ENCODE results near the gene HPS3. TPM values are rescaled to one million over a fixed set of nuclear protein-coding genes. Genes with fewer than 3 reads are reported as not detected.

HPS3 gene
- total RNA-seq, 4 donors from 2014 or later: 7.3 to 15.8 (median 11.8) TPM

- Histone ChIP-seq H3K4me1 (no peaks in the 10 kb centered on the region), H3K4me3 (no peak overlapping the region), H3K9me3 (no peaks in the 10 kb centered on the region), H3K27me3 (no peaks in the 10 kb centered on the region), H3K36me3 (no peaks in the 10 kb centered on the region), H3K27ac (no peak overlapping the region)
- DNase-seq (ENCODE audit: low spot score in 2 of 2): no peak
- 75% methylated on average over 1 of the region's 1 CpG for WGBS
- no peak for TF ChIP-seq POLR2A (IDR thresholded peaks at IDR 0.05)
- no peak for TF ChIP-seq EP300 (IDR thresholded peaks at IDR 0.05)
- no peak for TF ChIP-seq CTCF (IDR thresholded peaks at IDR 0.05)
- no peak for TF ChIP-seq POLR2AphosphoS5 (IDR thresholded peaks at IDR 0.05)
Observed at GRCh38 chr3:149114458-149114857, 15.0 kb upstream of the HPS3 start.

- H3K9me3 ChIP-seq: no peaks in the 10 kb centered on the region
- no peak overlapping the region for H3K4me3 ChIP-seq
- H3K27ac ChIP-seq: no peak overlapping the region
- no peaks in the 10 kb centered on the region for H3K27me3 ChIP-seq
- no peak for DNase-seq (ENCODE audit: low spot score in 2 of 2)
- no peaks in the 10 kb centered on the region for H3K4me1 ChIP-seq
- no peak for TF ChIP-seq POLR2AphosphoS5 (IDR thresholded peaks at IDR 0.05)
- no peak for TF ChIP-seq POLR2A (IDR thresholded peaks at IDR 0.05)
- no peak for TF ChIP-seq CTCF (IDR thresholded peaks at IDR 0.05)
- TF ChIP-seq EP300 (IDR thresholded peaks at IDR 0.05): no peak
- H3K36me3 ChIP-seq: no peaks in the 10 kb centered on the region
- 84% methylated on average over 4 of the region's 5 CpGs for WGBS
Observed at GRCh38 chr3:149115114-149115513, 14.3 kb upstream of the HPS3 start.

- no peak for TF ChIP-seq EP300 (IDR thresholded peaks at IDR 0.05)
- TF ChIP-seq CTCF (IDR thresholded peaks at IDR 0.05): no peak
- no peak for TF ChIP-seq POLR2AphosphoS5 (IDR thresholded peaks at IDR 0.05)
- no peak for TF ChIP-seq POLR2A (IDR thresholded peaks at IDR 0.05)
- no peaks in the 10 kb centered on the region for H3K4me1 ChIP-seq
- no peaks in the 10 kb centered on the region for H3K36me3 ChIP-seq
- no peak for DNase-seq (ENCODE audit: low spot score in 2 of 2)
- no peaks in the 10 kb centered on the region for H3K27me3 ChIP-seq
- no peaks in the 10 kb centered on the region for H3K9me3 ChIP-seq
- WGBS: 81% methylated on average over 9 of the region's 9 CpGs
- H3K27ac ChIP-seq: no peak overlapping the region
- no peak overlapping the region for H3K4me3 ChIP-seq
Observed at GRCh38 chr3:149118724-149119123, 10.7 kb upstream of the HPS3 start.

- DNase-seq (ENCODE audit: low spot score in 2 of 2): no peak
- Histone ChIP-seq H3K4me3 (no peak overlapping the region), H3K36me3 (no peaks in the 10 kb centered on the region), H3K27me3 (no peaks in the 10 kb centered on the region), H3K4me1 (no peaks in the 10 kb centered on the region), H3K9me3 (no peaks in the 10 kb centered on the region), H3K27ac (no peak overlapping the region)
- TF ChIP-seq POLR2AphosphoS5 (IDR thresholded peaks at IDR 0.05) (no peak), CTCF (IDR thresholded peaks at IDR 0.05) (no peak), EP300 (IDR thresholded peaks at IDR 0.05) (no peak), POLR2A (IDR thresholded peaks at IDR 0.05) (no peak)
- 96% methylated on average over 1 of the region's 1 CpG for WGBS
Observed at GRCh38 chr3:149119466-149119865, 10.0 kb upstream of the HPS3 start.

DNA sequence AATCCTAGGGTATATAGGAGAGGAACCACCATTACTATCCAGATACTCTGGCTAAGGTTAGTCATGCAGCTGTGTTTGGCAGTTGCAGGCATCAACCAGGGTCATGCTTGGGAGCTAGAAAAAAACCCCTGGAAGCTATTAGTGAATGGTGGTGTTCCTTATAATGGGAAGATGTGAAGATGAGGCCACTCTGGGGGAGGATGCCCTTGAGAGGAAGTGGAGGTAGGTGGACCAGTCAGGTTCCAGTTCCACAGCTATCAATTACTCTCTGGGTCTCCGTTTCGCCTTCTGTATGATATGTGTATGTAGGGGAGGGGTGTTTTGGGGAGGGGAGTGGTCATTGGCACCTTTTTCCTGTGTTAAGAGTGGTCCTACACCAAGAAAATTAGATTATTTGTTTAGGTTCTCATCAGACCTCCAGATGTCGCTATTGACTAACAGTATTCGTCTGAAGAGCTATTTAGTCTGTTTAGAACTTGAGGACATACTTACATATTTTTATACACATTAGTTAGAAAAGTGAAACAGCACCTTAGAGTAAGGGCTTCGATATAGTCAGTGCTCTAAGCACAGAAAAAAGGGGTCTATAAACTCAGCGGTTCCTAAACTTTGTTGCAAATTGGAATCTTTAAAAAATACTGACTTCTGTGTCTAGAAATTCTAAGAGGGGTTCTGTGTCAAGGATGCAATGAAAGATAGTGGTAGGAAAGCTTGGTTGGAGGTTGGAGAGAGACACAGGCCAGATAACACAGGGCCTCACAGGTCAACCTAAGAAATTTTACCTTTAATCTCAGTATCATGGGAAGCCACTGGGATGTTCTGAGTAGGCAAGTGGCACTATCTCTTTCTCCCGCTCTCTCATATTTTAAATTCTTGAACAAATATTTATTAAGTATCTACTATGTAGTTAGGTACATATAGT lies 9.1 kb upstream of the HPS3 start:
- WGBS: 28% methylated on average over 7 of the region's 7 CpGs
- Histone ChIP-seq H3K4me1 (no peaks in the 10 kb centered on the region), H3K9me3 (no peaks in the 10 kb centered on the region), H3K27me3 (no peaks in the 10 kb centered on the region), H3K4me3 (no peak overlapping the region), H3K36me3 (no peaks in the 10 kb centered on the region), H3K27ac (no peak overlapping the region)
- DNase-seq (ENCODE audit: low spot score in 2 of 2): no peak
- TF ChIP-seq POLR2AphosphoS5 (IDR thresholded peaks at IDR 0.05) (no peak), CTCF (IDR thresholded peaks at IDR 0.05) (peak in 1 of 2 donors; percentile 31)

Measured in suprapubic skin (tissue), 4 donors.